SU-DHL-6 (cell line): Measurements from ENCODE around the gene CX3CL1.

ENCODE experiments used
- H2AFZ ChIP-seq: fragments of 200-600 bp; sonication (generic); 2 replicates; pipeline ENCODE4 v1.6.1; 2014; ENCODE audit warnings: low read depth, mild to moderate bottlenecking, moderate library complexity, mixed read lengths, antibody characterized with exemption, low read length; ENCODE audit not compliant: severe bottlenecking
- H3F3A ChIP-seq: fragments of 200-600 bp; shearing (Covaris generic); 2 replicates; pipeline ENCODE4 v1.6.0; 2016; ENCODE audit warnings: antibody characterized with exemption, mild to moderate bottlenecking; ENCODE audit not compliant: insufficient read depth
- H3K27ac ChIP-seq: fragments of 200-600 bp; sonication (generic); 2 replicates; pipeline ENCODE4 v1.5.1; 2016; ENCODE audit warnings: low read depth, mild to moderate bottlenecking, low read length, moderate library complexity, mixed read lengths
- H3K27me3 ChIP-seq: fragments of 200-600 bp; sonication (generic), shearing (Covaris generic); 2 replicates; pipeline ENCODE4 v1.6.0; 2014; ENCODE audit warnings: mild to moderate bottlenecking, low read length
- H3K36me3 ChIP-seq: fragments of 200-600 bp; sonication (generic); 2 replicates; pipeline ENCODE4 v1.6.1; 2014; ENCODE audit warnings: mild to moderate bottlenecking, low read length, mixed read lengths
- H3K4me2 ChIP-seq: fragments of 300-600, 200-600 bp; shearing (Covaris generic), sonication (generic); 2 replicates; pipeline ENCODE4 v1.6.0; 2014; ENCODE audit warnings: low read length, low read depth, mild to moderate bottlenecking; ENCODE audit not compliant: poor library complexity, severe bottlenecking
- H3K4me3 ChIP-seq: fragments of 200-600 bp; sonication (generic); 2 replicates; pipeline ENCODE4 v1.5.1; 2014; ENCODE audit warnings: antibody characterized with exemption, low read length, mild to moderate bottlenecking, mixed read lengths; ENCODE audit not compliant: insufficient read depth, poor library complexity, severe bottlenecking
- H3K79me2 ChIP-seq: fragments of 200-600 bp; sonication (generic); 2 replicates; pipeline ENCODE4 v1.6.1; 2014; ENCODE audit warnings: mild to moderate bottlenecking, low read length, moderate library complexity; ENCODE audit not compliant: insufficient read depth
- H3K9ac ChIP-seq: fragments of 200-600 bp; sonication (generic); 2 replicates; pipeline ENCODE4 v1.7.0; 2014; ENCODE audit warnings: mild to moderate bottlenecking, low read length
- H3K9me2 ChIP-seq: fragments of 200-600 bp; sonication (generic); replicated peaks from 2 replicates; pipeline ENCODE4 v1.6.1; 2014; ENCODE audit warnings: low read length; ENCODE audit not compliant: insufficient read depth
- H3K9me3 ChIP-seq: fragments of 200-600 bp; sonication (generic); 2 replicates; pipeline ENCODE4 v1.6.1; 2014; ENCODE audit warnings: low read length, mixed read lengths; ENCODE audit not compliant: insufficient read depth
- H4K20me1 ChIP-seq: fragments of 200-600 bp; sonication (generic); 2 replicates; pipeline ENCODE4 v1.6.1; 2014; ENCODE audit warnings: low read depth, mild to moderate bottlenecking, antibody characterized with exemption, low read length, moderate library complexity, mixed read lengths
- EZH2phosphoT487 ChIP-seq: fragments of 200-600 bp; sonication (generic), shearing (Covaris generic); conservative IDR thresholded peaks from 2 replicates; pipeline ENCODE4 v1.6.1; 2018; ENCODE audit warnings: mild to moderate bottlenecking, antibody characterized with exemption, low read length, moderate library complexity, mixed read lengths
- TF ChIP-seq, protein P1 (sequence below): fragments of 200-600 bp; sonication (generic); IDR thresholded peaks from one replicate; pipeline ENCODE4 v1.5.1; 2017; ENCODE audit warnings: antibody characterized with exemption, mild to moderate bottlenecking, low read length, moderate library complexity; ENCODE audit not compliant: insufficient read depth, poor library complexity, severe bottlenecking

The CX3CL1 gene

DNA sequence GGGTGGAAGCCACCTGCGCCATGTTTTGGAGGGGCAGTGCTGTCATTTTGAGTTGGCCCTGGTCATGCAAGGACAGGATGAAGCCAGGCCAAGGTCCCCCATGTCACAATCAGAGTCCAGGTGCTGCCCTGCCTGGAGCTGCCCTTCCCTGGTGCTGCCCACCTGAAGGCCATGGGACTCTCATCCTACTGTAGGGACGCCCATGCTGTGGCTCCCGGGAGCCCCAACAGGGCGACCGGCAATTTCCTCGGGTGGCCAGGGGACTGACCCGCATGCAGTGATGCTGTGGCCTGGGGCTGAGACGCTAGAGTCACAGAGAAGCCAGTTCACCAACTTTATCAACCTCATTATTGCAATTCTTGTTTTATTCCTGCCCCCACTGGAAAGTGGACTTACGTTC lies 40.3 kb downstream of the CX3CL1 start:
- H3K36me3 ChIP-seq: no peaks in the 10 kb centered on the region
- no peak overlapping the region for H3K4me2 ChIP-seq
- no peak overlapping the region for H3K9ac ChIP-seq

DNA sequence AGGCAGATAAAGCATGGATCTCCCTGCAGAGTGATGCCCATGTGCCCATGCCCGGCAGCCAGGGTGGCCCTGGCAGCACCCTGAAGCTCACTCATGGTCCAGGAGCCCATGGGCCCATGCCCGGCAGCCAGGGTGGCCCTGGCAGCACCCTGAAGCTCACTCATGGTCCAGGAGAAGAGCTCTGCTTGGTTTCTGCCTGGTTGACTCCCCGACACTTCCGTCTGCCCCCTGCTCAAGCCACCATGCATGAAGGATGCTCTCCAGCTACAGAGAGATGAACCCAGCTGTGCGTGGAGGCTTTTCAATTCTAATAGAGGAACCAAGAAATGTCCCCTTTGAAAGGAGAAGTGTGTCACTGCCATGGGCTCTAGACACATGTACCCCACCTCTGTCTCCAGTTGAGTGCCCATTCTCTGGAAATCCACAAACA lies 41.0 kb downstream of the CX3CL1 start:
- H3K4me2 ChIP-seq: no peak overlapping the region

More for the DNA sequence above, 40.3 kb downstream of the CX3CL1 start:
- Histone ChIP-seq H3K9me2 (no peaks in the 10 kb centered on the region), H3K79me2 (no peaks in the 10 kb centered on the region), H3K9me3 (no peaks in the 10 kb centered on the region), H4K20me1 (no peaks in the 10 kb centered on the region), H3K4me3 (no peak overlapping the region), H3K27me3 (no peaks in the 10 kb centered on the region), H3K27ac (no peak overlapping the region), H2AFZ (no peak overlapping the region), H3F3A (no peaks in the 10 kb centered on the region)
- TF ChIP-seq, protein P1, sequence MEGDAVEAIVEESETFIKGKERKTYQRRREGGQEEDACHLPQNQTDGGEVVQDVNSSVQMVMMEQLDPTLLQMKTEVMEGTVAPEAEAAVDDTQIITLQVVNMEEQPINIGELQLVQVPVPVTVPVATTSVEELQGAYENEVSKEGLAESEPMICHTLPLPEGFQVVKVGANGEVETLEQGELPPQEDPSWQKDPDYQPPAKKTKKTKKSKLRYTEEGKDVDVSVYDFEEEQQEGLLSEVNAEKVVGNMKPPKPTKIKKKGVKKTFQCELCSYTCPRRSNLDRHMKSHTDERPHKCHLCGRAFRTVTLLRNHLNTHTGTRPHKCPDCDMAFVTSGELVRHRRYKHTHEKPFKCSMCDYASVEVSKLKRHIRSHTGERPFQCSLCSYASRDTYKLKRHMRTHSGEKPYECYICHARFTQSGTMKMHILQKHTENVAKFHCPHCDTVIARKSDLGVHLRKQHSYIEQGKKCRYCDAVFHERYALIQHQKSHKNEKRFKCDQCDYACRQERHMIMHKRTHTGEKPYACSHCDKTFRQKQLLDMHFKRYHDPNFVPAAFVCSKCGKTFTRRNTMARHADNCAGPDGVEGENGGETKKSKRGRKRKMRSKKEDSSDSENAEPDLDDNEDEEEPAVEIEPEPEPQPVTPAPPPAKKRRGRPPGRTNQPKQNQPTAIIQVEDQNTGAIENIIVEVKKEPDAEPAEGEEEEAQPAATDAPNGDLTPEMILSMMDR: no peak
- TF ChIP-seq EZH2phosphoT487: no peak

DNA sequence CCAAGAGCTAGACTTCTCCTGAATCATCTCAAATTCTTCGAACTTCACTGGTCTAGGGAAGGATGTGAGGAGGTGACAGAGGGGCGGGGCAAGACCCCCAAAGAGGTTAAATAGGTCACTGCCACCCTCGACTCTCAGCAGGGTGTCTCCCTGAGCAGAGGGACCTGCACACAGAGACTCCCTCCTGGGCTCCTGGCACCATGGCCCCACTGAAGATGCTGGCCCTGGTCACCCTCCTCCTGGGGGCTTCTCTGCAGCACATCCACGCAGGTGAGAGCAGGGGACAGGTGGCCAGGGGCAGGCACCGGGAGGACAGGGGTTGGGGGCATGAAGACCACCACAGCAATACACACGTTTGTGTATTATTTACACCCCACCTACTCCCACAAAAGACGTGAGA lies 41.4 kb downstream of the CX3CL1 start:
- Histone ChIP-seq H3K9me2 (no peaks in the 10 kb centered on the region), H4K20me1 (no peaks in the 10 kb centered on the region), H3K36me3 (no peaks in the 10 kb centered on the region), H3K27me3 (no peaks in the 10 kb centered on the region), H3K9ac (no peak overlapping the region), H3K9me3 (no peaks in the 10 kb centered on the region), H2AFZ (no peak overlapping the region), H3K4me3 (no peak overlapping the region), H3K79me2 (no peaks in the 10 kb centered on the region), H3K4me2 (no peak overlapping the region), H3K27ac (no peak overlapping the region), H3F3A (no peaks in the 10 kb centered on the region)
- TF ChIP-seq EZH2phosphoT487: no peak
- TF ChIP-seq, protein P1: no peak

More for the DNA sequence above, 41.0 kb downstream of the CX3CL1 start:
- Histone ChIP-seq H3K27ac (no peak overlapping the region), H3K79me2 (no peaks in the 10 kb centered on the region), H3K27me3 (no peaks in the 10 kb centered on the region), H3K4me3 (no peak overlapping the region), H3K9ac (no peak overlapping the region), H4K20me1 (no peaks in the 10 kb centered on the region), H3K9me3 (no peaks in the 10 kb centered on the region), H3K9me2 (no peaks in the 10 kb centered on the region), H3F3A (no peaks in the 10 kb centered on the region), H2AFZ (no peak overlapping the region), H3K36me3 (no peaks in the 10 kb centered on the region)
- TF ChIP-seq, protein P1: no peak
- TF ChIP-seq EZH2phosphoT487: no peak
